AG04449 (cell line): ENCODE results near the gene PAM.

Experiments
- CTCF ChIA-PET: fragments of 350-600 bp; formaldehyde crosslinking; extraction: SDS; loops from one replicate; lab custom pipeline; 2021; ENCODE audit warnings: antibody characterized with exemption; lab: Yijun Ruan, JAX
- POLR2A ChIA-PET: fragments of 400-600, 350-600 bp; formaldehyde crosslinking; extraction: SDS; loops from one replicate; lab custom pipeline; 2020; ENCODE audit warnings: antibody characterized with exemption, inconsistent platforms; lab: Yijun Ruan, JAX
- DNase-seq: peaks from one replicate; pipeline ENCODE4 v3.0.0-alpha.2; 2010; ENCODE audit warnings: low read depth, low spot score
- H3K4me3 ChIP-seq: 2 replicates; pipeline ENCODE4 v1.5.1; 2011; ENCODE audit warnings: low read depth, mild to moderate bottlenecking, control low read depth, low read length
- CTCF ChIP-seq: IDR thresholded peaks from one replicate; pipeline ENCODE4 v1.5.1; 2011; ENCODE audit warnings: mild to moderate bottlenecking, moderate library complexity, low read length, control low read depth, inconsistent platforms; ENCODE audit not compliant: insufficient read depth; ENCODE audit errors: missing control alignments

The PAM gene

GRCh38 chr5:102857076-102857818, 102.1 kb downstream of the PAM start:
- ChIA-PET CTCF (interaction anchor here (0.7 to 2.1 kb wide), 4 partner anchors 9 to 79 kb away, joined by 3 to 10 read pairs (median 8); no protein-coding TSS in a partner anchor), POLR2A (interaction anchor here (2.7 kb wide), 1 partner anchor 8 kb away, joined by 8 read pairs; no protein-coding TSS in a partner anchor)
- H3K4me3 ChIP-seq, result no peak overlapping the region
- TF ChIP-seq CTCF, result no peak
- no peak for DNase-seq

- no peak for TF ChIP-seq CTCF
- H3K4me3 ChIP-seq, result no peak overlapping the region
- DNase-seq, result no peak
- CTCF ChIA-PET, result interaction anchor here (1.0 to 2.1 kb wide), 4 partner anchors 8 to 78 kb away, joined by 3 to 10 read pairs (median 6); no protein-coding TSS in a partner anchor
- POLR2A ChIA-PET, result no interaction called here
These were observed 103.1 kb downstream of the PAM start for GRCh38 chr5:102858221-102858620.

GRCh38 chr5:102858808-102859207, 103.7 kb downstream of the PAM start:
- DNase-seq, result no peak
- POLR2A ChIA-PET, result no interaction called here
- no peak for TF ChIP-seq CTCF
- CTCF ChIA-PET, result interaction anchor here (1.0 to 2.1 kb wide), 3 partner anchors 8 to 78 kb away, joined by 3 to 10 read pairs (median 4); no protein-coding TSS in a partner anchor
- H3K4me3 ChIP-seq, result no peak overlapping the region

GRCh38 chr5:102860035-102860434, 104.9 kb downstream of the PAM start:
- CTCF ChIA-PET, result no interaction called here
- no peak for TF ChIP-seq CTCF
- POLR2A ChIA-PET, result no interaction called here
- H3K4me3 ChIP-seq, result no peak overlapping the region
- DNase-seq, result no peak

- CTCF ChIA-PET, result no interaction called here
- no peak for DNase-seq
- TF ChIP-seq CTCF, result no peak
- POLR2A ChIA-PET, result no interaction called here
- no peak overlapping the region for H3K4me3 ChIP-seq
These were observed 108.0 kb downstream of the PAM start for GRCh38 chr5:102863058-102863457.
